Right ventricle myocardium inferior (tissue), 1 donor: ENCODE results near the gene DNAJB6. TPM values are rescaled to one million over a fixed set of nuclear protein-coding genes. Genes with fewer than 3 reads are reported as not detected.

Source experiments
- ATAC-seq: fragments of 200-7000 bp; cut with Tn5 transposase; one replicate; pipeline ENCODE4 v1.9.1; 2020; ENCODE audit warnings: mild to moderate bottlenecking, moderate library complexity
- DNase-seq: peaks from one replicate; pipeline ENCODE4 v3.0.0; 2021; ENCODE audit errors: missing footprints
- intact Hi-C: fragments of 100-400 bp; cut with DNase I; formaldehyde crosslinking; loops from one replicate; pipeline ENCODE4 v1.11.0; 2022
- total RNA-seq: library from RNA; stranded (reverse); fragmentation: NEBNext Ultra II Directional; extraction: Animal tissue kit (Norgen Biotek cat#: 25700); gene quantifications from one replicate; pipeline ENCODE4 v1.2.1, GENCODE V29; 2021
- donor health status: DM: no; HTN: yes; CAD: no; lungs with severe emphysema.

The DNAJB6 gene
- total RNA-seq, 1 donor from 2014 or later = 195 TPM

DNA sequence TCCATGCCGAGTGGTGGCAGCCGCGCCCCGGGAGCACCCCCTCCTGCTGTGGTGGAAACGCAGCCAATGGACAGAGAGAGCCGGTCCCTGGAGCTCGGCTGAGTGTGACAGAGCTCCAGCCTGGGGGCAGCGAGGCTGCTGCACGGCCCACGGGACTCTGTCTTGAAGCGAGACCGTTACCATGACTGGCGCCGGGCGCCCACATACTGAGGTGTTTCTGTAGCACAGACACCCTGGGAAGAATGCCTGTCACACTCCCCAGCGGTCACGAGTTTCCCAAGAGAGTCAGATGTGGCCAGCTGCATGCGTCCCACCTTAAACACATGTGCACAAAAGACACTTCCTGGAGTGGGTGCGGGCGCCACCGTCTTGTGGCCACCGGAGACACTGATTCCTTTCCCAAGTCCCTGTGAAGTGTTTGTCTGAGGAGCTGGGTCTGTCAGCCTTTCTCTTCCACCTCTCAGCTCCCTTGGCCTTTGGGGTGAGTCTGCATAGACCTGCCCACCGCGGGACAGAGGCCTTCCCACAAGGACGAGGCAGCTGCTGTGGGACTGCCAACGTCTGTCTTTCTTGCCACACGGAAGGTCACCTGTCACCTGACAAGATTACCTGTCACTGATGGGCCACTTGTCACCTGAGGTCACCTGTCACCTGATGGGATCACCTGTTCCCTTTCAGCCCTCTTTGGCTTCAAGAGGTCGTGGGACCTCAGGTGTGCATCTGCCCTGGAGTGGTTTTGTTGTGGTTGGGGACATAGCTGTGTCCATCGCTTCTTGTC, 94.6 kb downstream of the DNAJB6 start:
- DNase-seq = peak; percentile 73

DNA sequence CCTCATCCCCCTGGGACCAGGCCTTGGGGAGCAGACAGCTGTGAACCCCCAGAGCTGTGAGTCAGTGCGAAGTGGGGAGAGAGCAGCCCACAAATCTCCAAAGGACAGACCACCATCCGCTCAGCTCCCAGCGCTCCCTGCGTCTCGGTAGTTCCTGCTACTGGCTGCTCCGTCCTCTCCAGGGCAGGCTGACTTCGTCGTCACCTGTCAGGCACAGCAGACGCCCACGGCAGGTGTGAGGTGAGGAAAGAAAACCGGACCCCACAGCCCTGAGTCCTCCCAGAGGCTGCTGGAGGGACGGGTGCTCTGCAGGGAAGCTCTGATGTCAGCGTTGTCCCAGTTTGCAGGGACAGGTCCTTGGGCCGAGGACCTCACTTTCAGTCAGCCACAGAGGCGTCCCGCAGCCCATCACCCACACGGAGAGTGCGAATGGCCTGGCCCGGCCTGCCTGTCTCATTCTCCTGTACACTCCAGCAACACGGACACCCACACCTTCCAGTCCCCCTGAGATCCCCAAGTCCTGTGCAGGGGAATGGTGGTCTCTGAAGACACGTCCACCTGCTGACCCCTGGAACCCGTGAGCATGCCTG, 95.2 kb downstream of the DNAJB6 start:
- intact Hi-C loops = loop anchor here (5.0 kb wide), 2 partner anchors 445 to 975 kb away; no protein-coding TSS in a partner anchor
- ATAC-seq = no peak
- DNase-seq = no peak

More for the DNA sequence above, 94.6 kb downstream of the DNAJB6 start:
- intact Hi-C loops = loop anchor here (5.0 kb wide), 2 partner anchors 446 to 976 kb away; no protein-coding TSS in a partner anchor
- no peak for ATAC-seq

DNA sequence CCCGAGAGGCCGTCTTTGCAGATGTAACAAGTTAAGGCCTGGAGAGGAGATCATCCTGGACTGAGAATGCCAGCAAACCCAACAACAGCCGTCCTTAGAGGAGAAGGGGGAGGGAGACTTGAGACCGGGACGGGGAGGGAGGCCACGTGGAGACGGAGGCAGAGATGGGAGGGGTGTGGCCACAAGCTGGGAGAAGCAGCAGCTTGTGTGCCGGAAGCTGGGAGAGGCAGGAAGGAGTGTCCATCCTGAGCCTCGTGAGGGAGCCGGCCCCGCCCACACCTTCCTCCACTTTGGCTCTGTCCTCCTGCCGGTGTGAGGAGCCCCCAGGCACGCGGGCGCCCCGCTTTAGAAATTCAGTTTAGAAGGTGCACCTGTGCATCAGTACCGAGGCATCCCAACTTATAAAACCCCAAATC, 95.7 kb downstream of the DNAJB6 start:
- intact Hi-C loops = loop anchor here (5.0 kb wide), 2 partner anchors 445 to 975 kb away; no protein-coding TSS in a partner anchor
- ATAC-seq (no peak), DNase-seq (no peak)

- ATAC-seq (peak; percentile 62), DNase-seq (no peak)
- intact Hi-C loops = loop anchor here (5.0 kb wide), 2 partner anchors 444 to 974 kb away; no protein-coding TSS in a partner anchor
Measured at GRCh38 chr7:157432957-157433576, 96.3 kb downstream of the DNAJB6 start.

DNA sequence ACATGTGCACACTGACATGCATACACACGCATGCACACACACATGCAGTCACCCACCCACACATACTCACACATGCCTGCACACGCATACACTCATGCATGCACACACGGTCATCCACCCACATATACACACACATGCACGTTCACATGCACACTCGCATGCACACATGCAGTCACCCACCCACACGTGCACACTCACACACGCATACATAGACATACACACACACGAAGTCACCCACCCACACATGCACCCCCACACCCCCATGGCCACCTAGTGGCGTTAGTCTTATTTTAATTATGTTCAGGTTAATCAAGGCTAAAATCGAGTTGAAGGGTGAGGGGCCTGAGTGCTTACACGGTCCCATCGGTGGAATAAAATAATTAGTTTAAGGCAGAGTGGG, 96.8 kb downstream of the DNAJB6 start:
- intact Hi-C loops = loop anchor here (5.0 kb wide), 2 partner anchors 444 to 974 kb away; no protein-coding TSS in a partner anchor
- no peak for ATAC-seq
- DNase-seq = no peak

DNA sequence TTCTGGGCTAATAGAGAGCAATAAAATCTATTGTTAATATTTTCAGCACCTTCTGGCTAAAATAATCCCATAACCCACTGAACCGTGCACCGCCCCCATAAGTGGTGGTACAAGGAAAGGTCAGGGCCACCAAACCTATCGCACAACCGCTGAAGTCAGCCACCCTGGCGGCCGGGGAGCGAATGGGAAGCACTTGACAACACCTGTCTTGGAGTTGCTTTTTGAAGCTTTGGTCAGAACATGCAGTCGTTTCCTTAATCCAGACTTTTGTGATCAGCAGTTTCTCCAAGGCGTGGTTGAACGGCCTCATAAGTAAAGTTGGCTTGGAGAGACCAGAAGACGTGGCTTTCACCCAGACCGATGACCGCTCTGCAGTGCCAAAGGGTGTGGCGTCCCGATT, 97.4 kb downstream of the DNAJB6 start:
- intact Hi-C loops = loop anchor here (5.0 kb wide), 2 partner anchors 443 to 973 kb away; no protein-coding TSS in a partner anchor
- no peak for ATAC-seq
- DNase-seq = no peak

- intact Hi-C loops = loop anchor here (5.0 kb wide), 2 partner anchors 443 to 973 kb away; no protein-coding TSS in a partner anchor
- DNase-seq (no peak), ATAC-seq (no peak)
Measured at GRCh38 chr7:157434701-157435100, 97.9 kb downstream of the DNAJB6 start.

- ATAC-seq (no peak), DNase-seq (no peak)
- intact Hi-C loops = no loop called here
Measured at GRCh38 chr7:157436076-157436475, 99.3 kb downstream of the DNAJB6 start.

GRCh38 chr7:157436763-157437480, 100.1 kb downstream of the DNAJB6 start:
- DNase-seq (no peak), ATAC-seq (no peak)
- intact Hi-C loops = no loop called here

DNA sequence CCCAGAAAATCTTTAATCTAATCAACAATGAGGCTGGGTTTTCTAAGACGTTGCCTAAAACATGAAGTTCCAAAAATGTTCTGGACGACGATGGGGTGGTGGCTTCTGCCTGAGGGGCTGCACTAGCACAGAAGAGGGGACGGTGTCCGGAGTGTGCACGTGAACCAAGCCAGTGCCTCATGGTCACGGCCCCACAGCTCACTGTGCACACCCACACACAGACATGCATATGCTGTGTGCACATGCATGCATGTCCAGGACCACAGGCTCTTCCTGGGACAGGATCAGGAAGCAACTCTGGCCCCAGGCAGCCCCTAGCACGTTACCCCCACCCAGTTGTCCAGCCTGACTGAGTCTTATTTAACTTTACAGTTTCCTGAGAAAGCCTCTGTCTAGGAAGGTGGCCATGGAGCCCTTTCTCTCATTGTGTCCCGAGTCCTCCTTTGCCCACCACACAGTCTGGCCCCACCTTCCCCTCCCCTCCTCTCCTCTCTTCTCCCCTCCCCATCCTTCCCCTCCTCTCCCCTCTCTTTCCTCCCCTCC, 100.8 kb downstream of the DNAJB6 start:
- ATAC-seq (no peak), DNase-seq (no peak)
- intact Hi-C loops = no loop called here

DNA sequence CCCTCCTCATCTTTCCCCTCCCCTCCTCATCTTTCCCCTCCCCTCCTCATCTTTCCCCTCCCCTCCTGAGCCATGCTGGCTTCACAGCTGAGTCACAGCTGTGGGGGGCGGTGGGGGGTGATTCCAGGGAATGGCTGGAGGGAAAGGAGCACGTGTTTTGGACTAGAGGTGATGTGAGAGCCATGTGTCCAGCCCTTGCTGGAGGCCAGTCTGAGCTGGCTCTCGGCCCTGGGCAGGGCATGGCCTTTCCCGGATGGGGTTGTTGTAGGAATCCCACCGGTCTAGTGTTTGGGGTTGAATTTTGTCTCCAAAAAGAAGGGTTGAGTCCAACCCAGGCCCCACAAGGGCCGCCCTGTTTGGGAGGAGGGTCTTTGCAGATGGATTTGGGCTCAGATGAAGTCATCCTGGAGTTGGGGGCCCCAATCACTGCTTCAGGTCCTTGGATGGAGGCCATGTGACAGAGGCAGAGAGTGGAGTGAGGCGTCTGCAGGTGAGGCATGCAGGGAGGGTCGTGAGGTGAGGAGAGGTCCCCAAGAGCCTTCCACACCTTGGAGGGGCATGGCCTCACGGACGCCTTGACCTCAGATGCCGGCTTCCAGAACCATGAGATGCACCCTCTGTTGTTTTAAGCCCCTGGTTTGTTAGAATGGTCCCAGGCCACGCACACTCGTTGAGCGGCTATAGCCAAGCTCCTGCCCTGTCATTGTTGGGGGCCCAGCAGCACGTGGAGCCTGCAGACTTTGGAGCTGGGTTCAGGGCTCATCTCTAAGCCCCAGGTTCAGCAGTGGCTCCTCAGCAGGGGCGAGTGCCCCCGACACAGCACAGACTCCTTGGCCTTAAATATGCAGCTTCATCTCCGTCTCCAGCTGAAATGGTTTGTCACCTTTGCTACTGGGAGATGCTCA, 101.6 kb downstream of the DNAJB6 start:
- ATAC-seq (no peak), DNase-seq (no peak)
- intact Hi-C loops = no loop called here

- intact Hi-C loops = no loop called here
- no peak for DNase-seq
Measured at GRCh38 chr7:157439149-157439548, 102.3 kb downstream of the DNAJB6 start.

GRCh38 chr7:157439761-157440160, 103.0 kb downstream of the DNAJB6 start:
- ATAC-seq (no peak), DNase-seq (no peak)
- intact Hi-C loops = no loop called here

More at GRCh38 chr7:157439149-157439548, 102.3 kb downstream of the DNAJB6 start:
- no peak for ATAC-seq

GRCh38 chr7:157440346-157441022, 103.7 kb downstream of the DNAJB6 start:
- no peak for ATAC-seq
- intact Hi-C loops = no loop called here
- no peak for DNase-seq

DNA sequence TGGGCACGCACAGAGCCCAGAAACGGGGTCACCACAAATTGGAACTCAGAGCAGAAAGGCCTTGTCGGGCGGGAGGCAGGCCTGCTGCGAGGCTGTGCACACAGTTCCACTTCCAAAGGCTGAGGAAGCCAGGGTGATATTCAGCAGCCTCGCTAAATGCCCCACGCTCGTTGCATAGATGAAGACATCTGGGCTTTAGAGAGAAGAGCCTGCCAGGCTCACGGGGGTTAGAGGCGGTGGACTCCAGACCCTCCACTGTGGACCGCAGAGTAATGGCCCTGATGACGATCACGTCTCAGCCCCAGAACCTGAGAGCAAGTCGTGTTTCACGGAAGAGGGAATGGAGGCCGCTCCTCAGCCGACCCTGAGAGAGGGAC, 104.2 kb downstream of the DNAJB6 start:
- no peak for DNase-seq
- intact Hi-C loops = no loop called here
- ATAC-seq = no peak

- ATAC-seq = no peak
- intact Hi-C loops = no loop called here
- no peak for DNase-seq
Measured at GRCh38 chr7:157442456-157442855, 105.7 kb downstream of the DNAJB6 start.
